Mucosa of rectum (tissue), 2 donors: ENCODE measurements around the gene TNS4.
A peak's percentile ranks its signal among the peaks of the same experiment; 100 is the strongest.

Experiments used
- H3K27ac ChIP-seq, 2 donors: one replicate each; pipeline ENCODE4 v1.7.0; 2013; ENCODE audit warnings: inconsistent platforms in 2 of 2, low read depth in 2 of 2, low read length in 2 of 2
- H3K27me3 ChIP-seq, 2 donors: one replicate each; pipeline ENCODE4 v1.7.0; 2013; ENCODE audit warnings: low read length in 2 of 2; ENCODE audit not compliant: control insufficient read depth in 2 of 2, insufficient read depth in 2 of 2
- H3K36me3 ChIP-seq, 2 donors: one replicate each; pipeline ENCODE4 v1.7.0; 2013; ENCODE audit warnings: low read length in 2 of 2; ENCODE audit not compliant: control insufficient read depth in 2 of 2, insufficient read depth in 2 of 2
- H3K4me1 ChIP-seq, 2 donors: one replicate each; pipeline ENCODE4 v1.7.0; 2013; ENCODE audit warnings: low read length in 2 of 2, mild to moderate bottlenecking in 1 of 2; ENCODE audit not compliant: control insufficient read depth in 2 of 2, insufficient read depth in 2 of 2
- H3K4me3 ChIP-seq, 2 donors: one replicate each; pipeline ENCODE4 v1.7.0; 2013; ENCODE audit warnings: low read length in 2 of 2
- H3K9ac ChIP-seq, 2 donors: one replicate each; pipeline ENCODE4 v1.7.0; 2013; ENCODE audit warnings: low read length in 2 of 2, low read depth in 1 of 2, mild to moderate bottlenecking in 1 of 2
- H3K9me3 ChIP-seq, 2 donors: one replicate each; pipeline ENCODE4 v1.7.0; 2013; ENCODE audit warnings: low read length in 2 of 2; ENCODE audit not compliant: control insufficient read depth in 2 of 2
- donor health status: healthy.
- donor health status: Normal muscosa, but diverticular disease.

TNS4 gene

GRCh38 chr17:40457964-40458791 lies 43.2 kb downstream of the TNS4 start:
- Histone ChIP-seq H3K27me3 (no peaks in the 10 kb centered on the region), H3K4me3 (no peak overlapping the region), H3K27ac (peak overlapping the region in 1 of 2 donors; percentile 21), H3K9ac (no peak overlapping the region), H3K9me3 (no peaks in the 10 kb centered on the region), H3K4me1 (peaks cover 0 to 3% of the 10 kb centered on the region in 2 donors), H3K36me3 (peaks cover 34 to 39% of the 10 kb centered on the region in 2 donors)

GRCh38 chr17:40457369-40457768 lies 44.1 kb downstream of the TNS4 start:
- Histone ChIP-seq H3K27me3 (no peaks in the 10 kb centered on the region), H3K27ac (no peak overlapping the region), H3K36me3 (peaks cover 39 to 48% of the 10 kb centered on the region in 2 donors), H3K9me3 (no peaks in the 10 kb centered on the region), H3K9ac (no peak overlapping the region), H3K4me3 (no peak overlapping the region), H3K4me1 (peaks cover under 1 to 3% of the 10 kb centered on the region in 2 donors)

- Histone ChIP-seq H3K27ac (peak overlapping the region in 1 of 2 donors; percentile 12), H3K36me3 (peaks cover 39 to 50% of the 10 kb centered on the region in 2 donors), H3K9ac (no peak overlapping the region), H3K4me1 (peaks cover 4 to 6% of the 10 kb centered on the region in 2 donors), H3K9me3 (no peaks in the 10 kb centered on the region), H3K27me3 (no peaks in the 10 kb centered on the region), H3K4me3 (no peak overlapping the region)
Measured at GRCh38 chr17:40456396-40456951, 44.9 kb downstream of the TNS4 start.

GRCh38 chr17:40454613-40454995 lies 46.8 kb downstream of the TNS4 start:
- no peaks in the 10 kb centered on the region for H3K9me3 ChIP-seq
- no peak overlapping the region for H3K4me3 ChIP-seq
- H3K9ac ChIP-seq = no peak overlapping the region
- H3K36me3 ChIP-seq = peaks cover 39 to 50% of the 10 kb centered on the region in 2 donors
- H3K27ac ChIP-seq = no peak overlapping the region
- peaks cover 11 to 18% of the 10 kb centered on the region in 2 donors for H3K4me1 ChIP-seq
- no peaks in the 10 kb centered on the region for H3K27me3 ChIP-seq

GRCh38 chr17:40453881-40454612 lies 47.4 kb downstream of the TNS4 start:
- H3K9ac ChIP-seq = no peak overlapping the region
- no peaks in the 10 kb centered on the region for H3K9me3 ChIP-seq
- peaks cover 14 to 22% of the 10 kb centered on the region in 2 donors for H3K4me1 ChIP-seq
- peaks cover 39 to 50% of the 10 kb centered on the region in 2 donors for H3K36me3 ChIP-seq
- H3K27ac ChIP-seq = no peak overlapping the region
- H3K4me3 ChIP-seq = no peak overlapping the region
- H3K27me3 ChIP-seq = no peaks in the 10 kb centered on the region

GRCh38 chr17:40452921-40453378 lies 48.5 kb downstream of the TNS4 start:
- no peaks in the 10 kb centered on the region for H3K9me3 ChIP-seq
- no peak overlapping the region for H3K27ac ChIP-seq
- peaks cover 39 to 49% of the 10 kb centered on the region in 2 donors for H3K36me3 ChIP-seq
- H3K9ac ChIP-seq = no peak overlapping the region
- peaks cover 25 to 33% of the 10 kb centered on the region in 2 donors for H3K4me1 ChIP-seq
- no peak overlapping the region for H3K4me3 ChIP-seq
- no peaks in the 10 kb centered on the region for H3K27me3 ChIP-seq

GRCh38 chr17:40452216-40452787 lies 49.1 kb downstream of the TNS4 start:
- H3K27me3 ChIP-seq = no peaks in the 10 kb centered on the region
- no peak overlapping the region for H3K9ac ChIP-seq
- no peak overlapping the region for H3K4me3 ChIP-seq
- H3K4me1 ChIP-seq = peaks cover 32 to 40% of the 10 kb centered on the region in 2 donors
- peaks cover 37 to 43% of the 10 kb centered on the region in 2 donors for H3K36me3 ChIP-seq
- H3K27ac ChIP-seq = peak overlapping the region; percentile 25 to 29
- H3K9me3 ChIP-seq = no peaks in the 10 kb centered on the region

GRCh38 chr17:40451420-40451819 lies 50.0 kb downstream of the TNS4 start:
- peak overlapping the region in 1 of 2 donors; percentile 42 for H3K27ac ChIP-seq
- no peak overlapping the region for H3K4me3 ChIP-seq
- H3K36me3 ChIP-seq = peaks cover 29 to 34% of the 10 kb centered on the region in 2 donors
- H3K4me1 ChIP-seq = peaks cover 37 to 49% of the 10 kb centered on the region in 2 donors
- peak overlapping the region in 1 of 2 donors; percentile 15 for H3K9ac ChIP-seq
- no peaks in the 10 kb centered on the region for H3K9me3 ChIP-seq
- no peaks in the 10 kb centered on the region for H3K27me3 ChIP-seq

GRCh38 chr17:40450175-40450574 lies 51.2 kb downstream of the TNS4 start:
- Histone ChIP-seq H3K4me1 (peaks cover 48 to 60% of the 10 kb centered on the region in 2 donors), H3K9me3 (no peaks in the 10 kb centered on the region), H3K36me3 (peaks cover 21 to 26% of the 10 kb centered on the region in 2 donors), H3K27me3 (no peaks in the 10 kb centered on the region), H3K4me3 (no peak overlapping the region), H3K9ac (no peak overlapping the region), H3K27ac (peak overlapping the region; percentile 18 to 75)
